CD4-positive, alpha-beta T cell treated with Interleukin-6 for 4 hours (primary cell): ENCODE data around the gene KRT28.
"Not testable (repeated sequence)": the region's sequence is repeated elsewhere in the genome, so short reads cannot be mapped to it uniquely, and the experiment has no call there.

Experiments used
- DNase-seq: peaks from one replicate; pipeline ENCODE4 v3.0.0-alpha.2; 2020; ENCODE audit warnings: mixed read lengths

Gene KRT28

GRCh38 chr17:40778461-40778860 lies 21.3 kb downstream of the KRT28 start:
- DNase-seq = no peak

- no peak for DNase-seq
These were observed 21.8 kb downstream of the KRT28 start for GRCh38 chr17:40777971-40778370.

GRCh38 chr17:40777459-40777858 lies 22.3 kb downstream of the KRT28 start:
- no peak for DNase-seq

DNA sequence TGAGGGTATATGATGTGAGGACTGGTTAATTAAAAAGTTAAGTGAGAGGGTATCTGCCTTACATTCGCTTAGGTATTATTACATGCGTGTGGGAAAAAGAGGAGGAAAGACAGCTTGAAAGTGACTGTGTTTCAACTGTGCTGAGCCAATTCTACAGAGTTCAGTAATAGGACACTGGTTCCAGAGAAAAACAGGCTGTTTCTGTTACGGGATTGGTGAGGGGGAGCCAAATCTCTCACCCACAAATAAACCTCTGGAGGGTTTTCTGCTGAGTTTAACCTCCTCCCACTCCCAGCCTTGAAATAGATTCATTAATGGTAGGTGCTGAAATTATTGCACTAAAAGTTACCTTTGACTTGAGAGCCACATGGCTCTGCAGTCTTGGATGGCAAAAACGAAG lies 23.8 kb downstream of the KRT28 start:
- no peak for DNase-seq

GRCh38 chr17:40772101-40772500 lies 27.7 kb downstream of the KRT28 start, which contains the start of gene KRT26:
TSS of gene KRT26 (minus strand) at chr17:40772201. CDS start at chr17:40772113, 88 bp downstream.
- no peak for DNase-seq

- no peak for DNase-seq
These were observed 34.1 kb downstream of the KRT28 start for GRCh38 chr17:40765657-40766056.

- DNase-seq = no peak
These were observed 36.0 kb downstream of the KRT28 start for GRCh38 chr17:40763752-40764151.

DNA sequence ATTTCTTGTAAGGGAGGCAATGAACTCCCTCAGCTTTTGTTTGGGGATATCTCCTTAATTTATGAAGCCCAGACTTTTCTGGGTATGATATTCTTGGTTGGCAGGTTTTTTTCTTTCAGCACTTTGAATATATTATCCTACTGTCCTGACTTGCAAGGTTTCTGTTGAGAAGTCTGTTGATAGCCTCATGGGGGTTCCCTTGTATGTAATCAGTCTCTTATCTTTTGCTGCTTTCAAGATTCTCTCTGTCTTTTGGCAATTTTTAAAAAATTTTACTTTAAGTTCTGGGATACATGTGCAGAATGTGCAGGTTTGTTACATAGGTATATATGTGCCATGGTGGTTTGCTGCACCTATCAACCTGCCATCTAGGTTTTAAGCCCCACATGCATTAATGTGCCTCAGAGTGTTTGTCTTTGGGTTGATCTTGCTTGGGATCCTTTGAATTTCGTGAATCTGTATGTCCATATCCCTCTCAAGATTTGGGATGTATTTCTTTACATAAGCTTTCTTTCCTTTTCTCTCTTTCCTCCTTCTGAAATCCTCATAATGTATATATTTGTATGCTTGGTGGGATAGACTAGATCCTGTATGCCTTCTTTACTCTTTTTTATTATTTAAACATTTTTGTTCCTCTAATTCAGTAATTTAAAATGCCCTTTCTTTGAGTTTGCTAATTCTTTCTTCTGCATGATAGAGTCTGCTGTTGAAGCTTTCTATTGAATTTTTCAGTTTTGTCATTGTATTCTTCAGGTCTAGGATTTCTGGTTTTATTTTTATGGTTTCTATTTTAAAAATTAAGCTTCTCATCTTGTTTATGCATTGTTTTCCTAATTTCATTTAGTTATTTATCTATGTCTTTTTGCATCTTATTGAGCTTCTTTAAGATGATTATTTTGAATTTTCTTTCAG lies 39.4 kb downstream of the KRT28 start:
- no peak for DNase-seq

DNA sequence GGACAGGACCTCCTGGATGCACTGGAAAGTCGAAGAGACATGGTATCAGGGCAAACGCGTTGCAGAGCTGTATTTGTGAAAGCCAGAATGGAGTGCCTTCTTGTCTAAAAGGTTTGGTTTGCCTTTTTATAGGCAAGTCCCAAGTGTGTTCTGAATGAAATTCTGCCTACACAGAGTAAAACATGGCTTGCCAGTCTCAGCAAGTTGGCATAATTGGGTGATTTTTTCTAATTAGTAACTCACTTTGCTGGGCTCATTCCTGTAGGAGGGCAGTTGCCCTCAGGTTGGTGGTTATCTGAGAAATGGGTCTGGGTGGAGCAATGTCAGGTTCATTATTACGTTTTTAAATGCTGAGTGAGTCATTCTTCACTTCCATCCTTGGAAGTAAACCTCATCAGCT lies 44.5 kb downstream of the KRT28 start, which contains the start of gene KRT25:
TSS of gene KRT25 (minus strand) at position 101 of the 400 bp plus-strand sequence. CDS start at position 41, 60 bp downstream.
- no peak for DNase-seq

GRCh38 chr17:40753804-40754203 lies 46.0 kb downstream of the KRT28 start:
- DNase-seq = no peak

GRCh38 chr17:40751065-40751464 lies 48.7 kb downstream of the KRT28 start:
- DNase-seq = no peak

- no peak for DNase-seq
These were observed 49.4 kb downstream of the KRT28 start for GRCh38 chr17:40750391-40750790.

DNA sequence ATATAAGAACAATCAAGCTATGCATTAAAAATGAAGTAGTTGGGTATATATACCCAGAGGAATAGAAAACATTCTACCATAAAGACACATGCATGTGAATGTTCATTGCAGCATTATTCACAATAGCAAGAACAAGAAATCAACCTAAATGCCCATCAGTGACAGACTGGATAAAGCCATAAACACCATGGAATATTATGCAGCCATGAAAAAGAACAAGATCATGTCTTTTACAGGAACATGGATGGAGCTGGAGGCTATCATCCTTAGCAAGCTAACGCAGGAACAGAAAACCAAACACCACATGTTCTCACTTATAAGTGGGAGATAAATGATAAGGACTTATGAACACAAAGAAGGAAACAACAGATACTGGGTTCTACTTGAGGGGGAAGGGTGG lies 51.1 kb downstream of the KRT28 start:
- not testable (repeated sequence) for DNase-seq
